GM19043 (cell line): ENCODE data around the gene DRGX.

ENCODE experiments used
- ATAC-seq: cut with Tn5 transposase; IDR thresholded peaks from one replicate; pipeline ENCODE4 v1.9.1; 2021; ENCODE audit warnings: low read depth; ENCODE audit not compliant: unreplicated experiment

The DRGX gene

DNA sequence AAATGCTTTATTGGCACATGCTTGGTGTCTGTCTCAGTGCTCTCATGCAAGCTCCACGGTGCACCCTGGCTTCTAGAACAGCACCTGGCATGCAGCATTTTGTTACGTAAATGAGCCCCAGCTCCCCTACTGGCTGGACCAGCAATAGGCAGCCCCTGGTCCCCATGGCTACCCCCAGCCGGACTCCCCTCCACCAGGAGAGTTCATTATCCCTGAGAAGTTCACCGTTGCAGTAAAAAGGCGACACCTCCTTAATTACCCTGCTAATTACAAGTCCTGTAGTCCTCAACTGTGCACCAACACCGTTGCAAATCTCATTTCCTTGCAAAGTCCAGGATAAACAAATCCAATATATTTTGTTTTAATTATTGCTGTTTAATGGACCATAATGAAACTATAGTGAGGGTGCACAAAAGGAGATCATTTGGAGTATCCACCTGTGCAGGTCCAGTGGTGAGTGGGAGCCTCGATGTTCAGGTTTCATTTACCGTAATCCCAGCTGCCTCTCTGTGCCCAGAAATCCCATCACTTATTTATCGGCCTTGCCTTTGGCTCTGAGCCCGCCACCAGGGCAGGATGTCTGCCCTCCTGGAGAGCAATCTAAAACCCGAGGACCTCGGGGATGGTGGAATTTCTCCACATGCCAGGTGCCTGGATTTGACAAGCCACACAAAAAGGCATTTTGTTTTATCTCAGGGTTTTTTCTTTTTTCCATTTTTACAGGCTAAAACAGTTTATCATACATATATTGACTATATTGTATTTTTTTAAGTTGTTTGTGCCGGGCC lies 12.8 kb upstream of the DRGX start:
- no peak for ATAC-seq

DNA sequence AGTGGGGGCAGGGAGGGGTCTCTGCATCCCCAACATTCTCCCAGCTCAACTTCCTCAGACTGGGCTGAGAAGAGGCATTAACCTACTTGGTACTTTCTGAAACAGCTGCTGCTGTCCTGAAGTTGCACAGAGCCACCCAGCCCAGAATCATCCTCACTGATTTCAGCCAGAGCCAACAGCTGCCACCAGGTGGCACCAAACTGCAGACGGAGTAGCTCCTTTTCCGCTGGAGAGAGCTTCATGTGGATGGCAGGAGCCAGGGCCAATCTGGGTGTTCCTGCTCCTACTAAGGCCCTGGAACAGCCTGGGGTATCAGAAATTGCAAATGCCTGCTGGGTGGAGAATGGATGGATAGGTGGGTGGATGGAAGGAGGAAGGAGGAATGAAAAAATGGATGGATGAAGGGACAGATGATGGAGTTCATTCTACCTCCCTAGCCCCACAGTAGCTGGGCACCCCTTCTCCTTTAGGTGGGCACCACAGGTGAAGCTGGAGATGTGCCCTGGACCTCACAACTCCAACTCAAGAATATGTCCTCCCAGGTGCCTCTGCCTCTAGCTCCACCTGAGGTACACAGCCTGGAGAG lies 11.8 kb upstream of the DRGX start:
- peak; percentile 71 for ATAC-seq

DNA sequence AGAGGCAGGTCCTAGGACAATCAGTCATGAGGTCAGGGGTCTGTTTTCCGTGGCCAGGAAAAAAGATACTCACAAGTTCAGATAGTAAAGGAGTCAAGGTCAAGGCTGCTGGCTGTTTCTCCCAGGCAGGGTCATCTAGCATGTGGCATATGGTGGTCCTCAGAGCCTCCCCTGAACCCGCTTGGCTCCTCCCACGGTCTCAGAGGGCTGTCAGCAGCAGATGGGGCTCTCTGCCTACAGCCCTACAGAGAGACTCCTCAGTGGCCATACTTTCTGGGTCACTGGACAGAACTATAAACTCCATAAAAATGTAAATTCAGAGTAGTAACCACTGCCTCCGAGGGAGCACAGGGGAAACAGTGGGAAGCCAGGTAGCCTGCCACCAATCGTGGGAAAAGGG lies 11.3 kb upstream of the DRGX start:
- ATAC-seq = no peak

DNA sequence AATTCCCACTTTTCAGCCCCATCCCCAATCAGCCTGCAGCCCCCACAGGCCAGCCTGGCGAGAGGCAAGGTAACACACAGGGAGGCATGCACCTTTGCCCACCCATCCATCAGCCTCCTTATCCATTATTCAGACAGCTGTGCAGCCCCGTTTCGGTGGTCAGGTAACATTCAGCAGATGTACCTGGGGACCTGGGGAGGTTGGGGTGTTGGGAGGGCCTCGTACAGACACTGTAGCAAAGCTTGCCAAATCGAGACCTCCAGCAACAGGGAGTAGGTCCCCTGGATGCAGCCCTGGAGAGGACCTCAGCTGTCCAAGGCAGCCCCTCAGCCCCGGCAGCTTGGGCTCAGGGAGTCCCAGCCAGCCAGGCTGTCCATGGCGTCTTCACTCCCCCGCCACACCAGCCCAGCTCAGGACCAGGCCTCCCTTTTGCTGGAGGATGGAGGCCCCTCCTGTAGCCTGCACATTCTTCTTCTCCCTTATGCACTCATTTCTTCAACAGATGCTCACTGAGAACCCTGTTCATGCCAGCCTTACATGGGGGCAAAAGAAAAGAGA lies 8.5 kb upstream of the DRGX start:
- ATAC-seq = no peak

DNA sequence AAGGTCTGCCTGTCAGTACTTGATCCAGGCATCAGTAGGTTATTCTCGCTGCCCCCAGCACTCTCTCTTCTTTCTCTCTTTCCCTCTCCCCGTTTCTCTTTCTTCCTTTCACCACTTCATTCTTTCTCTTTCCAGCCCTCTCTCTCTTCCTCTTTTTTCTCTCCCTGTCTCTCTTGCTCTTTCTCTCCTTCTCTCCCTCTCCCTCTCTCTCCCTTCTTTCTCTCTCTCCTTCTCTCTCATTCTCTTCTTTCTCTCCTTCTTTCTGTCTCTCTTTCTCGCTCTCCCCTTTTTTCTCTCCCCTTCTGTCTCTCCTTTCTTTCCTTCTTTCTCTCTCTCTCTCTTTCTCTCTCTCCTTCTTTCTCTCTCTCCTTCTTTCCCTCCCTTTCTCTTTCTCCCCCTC lies 7.5 kb upstream of the DRGX start:
- ATAC-seq = no peak

DNA sequence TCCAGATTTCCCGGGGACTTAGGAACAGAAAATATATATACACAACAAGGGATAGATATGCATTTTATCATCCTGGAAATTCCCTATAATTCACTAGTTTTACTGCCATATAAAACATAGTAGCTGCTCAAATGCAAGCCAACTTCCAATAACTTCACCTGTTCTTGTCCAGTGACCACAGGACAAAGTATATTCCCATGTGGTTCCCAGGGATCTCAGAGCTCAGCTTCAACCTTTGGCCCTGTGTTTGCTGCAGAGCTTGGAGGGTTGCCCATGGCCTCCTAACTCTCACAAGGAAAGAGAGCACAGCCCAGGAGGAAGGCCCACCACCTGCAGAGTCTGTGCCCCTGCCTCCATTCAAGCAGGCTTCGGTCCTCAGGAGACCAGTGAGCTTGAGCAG lies 4.5 kb upstream of the DRGX start:
- ATAC-seq = no peak

DNA sequence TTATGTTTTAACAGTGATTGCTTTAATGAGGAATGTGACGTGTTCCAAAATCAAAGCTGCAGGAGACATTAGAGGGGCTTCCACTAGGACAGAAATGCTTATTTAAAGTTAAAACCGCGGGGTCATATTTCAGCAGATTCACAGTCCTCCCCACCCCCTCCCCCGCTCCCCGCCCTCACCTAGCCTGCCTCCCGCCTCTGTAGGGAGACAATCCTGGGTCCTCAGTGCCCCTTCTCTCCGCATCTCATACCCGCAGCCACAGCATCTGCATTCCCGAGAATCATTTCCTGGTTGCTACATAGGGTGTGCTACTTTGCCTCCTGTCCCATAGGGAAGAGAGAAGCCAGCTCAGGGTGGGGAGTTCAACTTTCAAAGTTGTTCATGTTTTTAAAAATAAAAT lies 3.1 kb upstream of the DRGX start:
- ATAC-seq = no peak

DNA sequence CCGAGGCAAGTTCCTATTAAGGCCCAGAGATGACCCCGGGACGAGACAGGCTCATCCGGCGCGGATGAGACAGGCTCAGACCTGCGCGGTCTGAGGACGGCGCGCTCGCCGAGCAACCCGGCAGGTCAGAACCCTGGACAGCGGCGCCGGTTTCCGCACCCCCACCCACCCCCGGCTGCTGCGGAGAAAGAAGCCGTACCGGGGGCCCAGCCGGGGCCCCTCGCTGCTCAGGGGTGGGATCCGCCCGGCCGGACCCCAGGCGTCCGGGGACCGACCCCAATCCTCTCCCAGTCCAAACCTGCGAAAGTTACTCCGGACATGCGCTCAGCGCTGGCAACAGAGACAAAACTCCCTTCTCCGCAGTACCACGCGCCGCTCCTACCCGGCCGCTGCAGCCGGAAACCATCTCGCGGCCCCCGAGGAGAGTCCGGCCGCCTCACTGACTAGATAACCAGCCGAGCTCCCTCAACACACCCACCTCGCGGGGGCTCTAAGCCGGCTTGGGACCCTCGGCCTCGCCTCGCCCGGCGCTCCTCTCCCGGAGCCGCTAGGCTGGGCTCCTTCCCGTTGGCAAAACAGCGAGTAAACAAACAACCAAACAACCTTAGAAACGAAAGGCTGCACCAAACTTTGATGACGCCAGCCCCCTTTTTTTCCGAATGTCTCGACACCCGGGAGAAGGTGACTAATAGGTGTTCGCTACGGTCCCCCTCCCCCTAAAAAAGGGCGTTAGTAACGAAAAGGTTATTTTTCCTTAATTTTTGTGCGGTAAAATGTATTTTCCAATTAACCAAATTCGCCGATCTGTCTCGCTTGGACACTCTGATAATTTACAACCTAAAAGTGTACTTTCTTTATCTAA lies 2.3 kb upstream of the DRGX start:
- ATAC-seq = no peak

DNA sequence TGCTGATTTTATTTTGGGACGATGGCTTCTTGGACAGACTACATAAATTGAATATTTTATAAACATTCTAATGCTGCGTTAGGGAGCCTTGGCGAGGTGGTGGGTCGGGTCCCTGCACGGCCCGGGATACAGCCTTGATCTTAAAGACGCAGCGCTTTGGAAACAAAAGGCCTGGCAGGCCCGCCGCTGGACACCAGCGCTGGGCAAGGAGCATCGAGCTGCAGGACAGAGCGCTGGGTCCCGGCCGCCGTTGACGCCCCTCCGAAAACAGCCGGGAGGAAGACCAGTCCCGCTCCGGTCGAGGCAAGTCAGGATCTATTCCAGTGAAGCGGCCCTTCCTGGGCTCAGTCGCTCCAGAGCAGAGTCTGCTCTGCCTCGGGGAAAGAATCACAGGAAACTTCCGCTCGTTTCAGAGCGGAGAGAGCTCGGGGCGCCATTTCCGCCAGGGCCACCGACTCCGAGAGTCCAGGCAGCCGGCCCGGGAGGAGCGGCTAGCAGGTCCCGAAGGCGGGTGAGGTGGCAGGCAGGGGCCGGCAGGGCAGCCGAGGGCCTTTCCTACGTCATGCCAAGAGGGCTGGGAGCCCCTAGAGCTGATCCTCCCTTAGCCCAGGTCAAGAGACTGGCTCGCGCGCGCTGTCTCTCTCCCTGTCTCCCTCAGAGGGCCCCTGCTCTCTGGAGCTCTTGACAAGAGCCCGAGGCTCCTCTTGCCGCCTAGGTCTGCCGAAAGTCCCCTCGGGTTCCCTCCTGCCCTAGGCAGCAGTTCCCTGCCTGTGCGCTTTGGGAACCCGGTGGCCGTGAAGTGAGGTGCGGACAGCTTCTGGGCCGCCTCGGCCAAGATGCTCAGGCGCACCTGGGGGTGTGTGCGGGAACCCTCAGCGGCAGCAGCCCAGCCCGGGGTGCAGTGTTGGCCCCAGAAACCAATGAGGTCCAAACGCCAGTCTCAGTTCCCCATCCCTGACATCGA lies 1.4 kb upstream of the DRGX start:
- ATAC-seq = no peak

DNA sequence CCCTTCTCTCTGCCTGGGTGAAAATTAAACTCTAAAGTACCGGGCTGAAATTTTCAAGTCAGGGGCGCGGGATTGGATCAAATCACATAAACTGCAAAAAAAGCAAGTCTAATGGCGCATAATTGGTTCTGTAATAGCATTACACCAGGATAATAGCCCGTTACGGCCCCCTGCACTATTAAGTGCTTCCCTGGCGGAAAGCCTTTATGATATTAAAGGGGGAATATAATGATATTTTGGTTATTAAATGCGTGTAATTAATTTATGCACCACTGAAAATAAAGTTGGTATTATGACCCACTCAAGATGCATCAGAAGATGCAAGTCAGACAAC lies 744 bp upstream of the DRGX start:
- ATAC-seq = no peak

DNA sequence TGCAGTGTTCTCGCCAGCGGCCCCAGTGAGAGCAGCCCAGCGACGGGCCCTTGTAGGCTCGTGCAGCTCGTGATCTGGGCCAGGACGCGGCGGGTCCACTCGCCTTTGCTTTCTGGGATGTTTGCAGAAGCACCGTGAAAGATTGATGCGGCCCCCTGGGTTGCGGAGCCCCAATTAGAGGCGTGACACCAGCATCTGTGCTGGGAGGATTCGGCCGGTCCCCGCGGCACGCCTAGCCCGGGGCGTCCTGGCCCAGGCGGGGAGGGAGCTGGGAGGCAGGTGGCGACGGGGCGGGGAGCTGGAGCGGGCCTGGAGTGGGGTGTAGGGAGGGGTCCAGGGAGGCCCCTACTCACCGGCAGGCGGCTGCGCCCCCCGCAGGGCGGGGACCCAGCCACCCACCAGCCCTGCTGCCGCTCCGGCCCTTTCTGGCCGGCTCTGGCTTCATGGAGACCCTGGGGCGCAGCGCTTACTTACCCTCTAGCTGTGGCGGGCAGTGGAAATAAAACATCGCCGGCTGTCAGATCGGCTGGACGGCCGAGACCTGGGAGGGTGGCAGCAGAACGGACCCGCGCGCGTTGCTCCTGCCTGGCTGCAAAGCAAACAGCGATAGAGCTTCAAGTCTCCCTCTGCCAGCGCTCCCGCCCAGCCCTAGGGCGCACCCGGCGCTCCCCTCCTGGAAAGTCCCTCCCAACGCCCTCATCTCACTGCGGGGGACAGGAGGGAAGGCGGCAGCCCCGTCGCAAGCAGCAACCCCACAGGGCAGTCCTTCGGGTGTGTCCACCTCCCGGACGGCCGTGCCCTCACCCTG lies 752 bp downstream of the DRGX start:
- ATAC-seq = no peak

DNA sequence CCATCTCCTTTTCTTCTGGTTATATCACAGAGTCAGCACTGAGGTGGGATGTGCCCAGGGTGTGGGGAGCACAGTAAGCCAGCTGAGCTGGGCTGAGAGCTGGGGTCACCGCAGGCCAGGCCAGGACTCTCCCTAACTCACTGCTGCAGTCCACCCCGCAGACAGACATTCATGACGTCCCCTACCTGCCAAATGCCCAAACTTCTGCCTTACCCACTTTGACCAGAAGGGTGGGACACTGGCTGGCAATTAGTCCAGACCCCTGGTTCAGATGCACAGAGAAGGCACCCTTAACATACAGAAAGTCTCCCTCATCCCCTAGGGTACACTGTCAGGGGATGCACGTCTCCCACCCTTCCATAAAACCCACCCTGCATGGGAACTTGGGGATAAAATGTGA lies 2.1 kb downstream of the DRGX start:
- no peak for ATAC-seq

DNA sequence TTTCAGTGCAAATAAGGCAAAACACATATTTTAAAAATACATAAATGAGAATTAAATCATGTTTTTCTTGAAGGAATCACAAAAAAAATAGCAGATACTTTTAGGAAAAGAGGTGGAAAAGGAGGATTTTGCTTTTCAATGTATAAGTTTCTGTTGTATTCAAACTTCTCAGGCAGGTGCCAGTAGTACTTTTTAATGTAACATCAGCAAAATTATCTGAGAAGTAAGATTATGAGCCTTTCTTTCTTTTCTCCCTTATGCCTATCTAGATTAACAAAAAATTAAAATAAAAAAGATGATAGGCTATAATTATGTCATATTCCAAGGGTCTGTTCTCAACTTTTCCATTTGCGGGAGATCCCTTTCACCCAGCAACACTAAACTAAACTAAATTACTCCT lies 2.6 kb downstream of the DRGX start:
- ATAC-seq = no peak

DNA sequence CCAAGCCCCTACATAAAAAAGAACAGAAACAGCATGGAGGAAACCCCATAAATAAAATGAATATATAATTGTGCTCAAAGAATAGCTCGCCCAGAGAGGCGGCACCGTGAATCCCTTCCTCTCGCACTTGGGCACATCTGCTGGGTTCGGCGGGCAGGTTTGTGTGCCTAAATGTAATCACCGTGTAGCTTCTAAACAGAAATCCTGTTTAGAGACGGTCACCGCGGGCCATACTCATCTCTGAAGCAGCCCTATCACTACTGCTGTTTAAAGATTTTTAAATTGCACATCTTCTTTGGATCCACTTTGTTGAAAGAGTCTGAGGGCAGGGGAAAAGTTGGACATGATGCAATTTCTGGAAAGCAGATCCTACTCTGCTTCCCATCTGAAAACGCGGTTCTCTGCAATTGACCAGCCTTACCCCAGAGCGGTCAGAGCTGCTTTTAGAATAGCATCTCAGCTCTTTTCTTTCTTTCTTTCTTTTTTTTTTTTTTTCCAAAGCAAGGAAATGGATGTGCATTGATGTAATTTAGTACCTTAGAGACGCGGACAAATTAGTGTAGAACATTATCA lies 6.4 kb downstream of the DRGX start:
- ATAC-seq = no peak

DNA sequence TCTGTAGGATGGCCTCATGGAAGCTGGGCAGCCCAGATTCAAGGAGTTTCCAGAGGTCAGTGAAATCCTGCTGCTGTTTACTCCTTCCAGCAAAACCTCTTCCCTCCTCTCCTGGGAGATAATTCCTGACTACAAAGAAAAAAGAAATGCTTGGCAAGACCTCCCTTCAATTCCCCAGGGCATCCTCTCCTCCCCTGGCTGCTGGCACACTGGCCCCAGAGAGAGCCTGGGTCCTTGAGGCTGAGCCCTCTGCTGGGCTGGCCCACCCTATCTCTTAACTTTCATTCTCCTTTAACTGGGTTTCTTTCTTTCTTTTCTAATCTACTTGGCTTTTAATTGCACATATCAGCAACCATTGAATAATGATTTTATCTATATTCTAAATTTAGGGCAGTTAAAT lies 7.7 kb downstream of the DRGX start:
- no peak for ATAC-seq

DNA sequence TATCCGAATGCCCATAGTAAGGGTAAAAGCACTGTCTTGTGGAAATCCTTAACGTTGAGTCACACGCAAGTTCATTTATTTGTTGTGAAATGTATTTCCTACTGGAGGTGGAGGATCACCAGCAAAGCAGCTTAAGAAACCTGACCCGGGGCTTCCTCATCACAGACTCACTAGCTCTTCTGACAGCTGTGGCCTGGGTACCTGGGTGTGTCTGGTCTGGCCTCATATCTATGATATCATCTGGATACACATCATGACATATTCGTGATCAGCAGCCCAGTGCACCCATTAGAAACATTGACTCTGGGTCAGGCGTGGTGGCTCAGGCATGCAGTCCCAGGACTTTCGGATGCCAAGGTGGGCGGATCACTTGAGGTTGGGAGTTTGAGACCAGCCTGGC lies 8.8 kb downstream of the DRGX start:
- ATAC-seq = no peak

DNA sequence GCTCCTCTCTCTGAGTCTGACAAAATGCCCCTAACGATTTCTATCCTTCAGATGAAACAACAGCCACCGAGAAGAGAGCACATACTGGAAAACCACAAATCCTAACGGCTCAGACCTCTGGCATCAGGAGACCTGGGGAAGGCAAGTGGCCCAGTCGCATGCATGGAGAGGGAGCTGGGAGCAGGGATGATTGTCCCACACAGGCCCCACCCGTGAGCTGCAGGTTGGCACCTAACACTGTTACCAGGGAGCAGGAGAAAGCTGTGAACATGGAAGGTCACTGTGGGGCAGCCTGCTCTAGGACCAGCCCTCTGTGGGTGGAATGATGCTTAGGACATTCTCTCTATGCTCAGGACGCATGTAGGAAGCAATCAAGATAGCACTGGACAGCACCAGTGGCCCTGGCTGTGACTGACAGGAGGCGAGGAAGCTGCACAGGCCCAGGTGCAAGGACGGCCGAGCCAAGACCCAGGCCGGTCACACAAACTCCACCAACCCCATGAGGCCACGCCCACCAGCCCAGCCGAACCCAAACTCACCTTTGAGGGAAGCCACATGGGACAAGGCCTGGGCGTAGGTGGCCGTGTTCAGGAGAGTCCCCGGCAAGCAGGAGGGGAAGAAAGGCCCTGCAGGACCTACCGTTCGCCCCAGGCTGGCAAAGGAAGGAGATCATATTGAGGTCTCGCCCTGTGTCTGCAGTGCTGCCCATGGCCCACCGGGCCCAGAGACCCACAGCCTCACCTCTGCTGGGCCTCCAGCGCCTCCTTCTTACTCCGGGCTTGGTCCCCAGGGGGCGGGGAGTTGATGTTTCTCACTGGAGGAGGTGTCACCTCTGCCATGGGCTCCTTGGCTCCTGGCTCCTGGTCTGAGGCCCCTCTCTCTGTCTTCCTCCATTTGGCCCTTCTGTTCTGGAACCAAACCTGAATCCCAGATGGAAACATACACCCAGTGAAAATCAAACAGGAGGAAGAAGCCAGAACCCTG lies 9.7 kb downstream of the DRGX start:
- no peak for ATAC-seq
